Measurements from ENCODE around the gene ALKBH2. TPM values are rescaled to one million over a fixed set of nuclear protein-coding genes. Genes with fewer than 3 reads are reported as not detected.

Gene ALKBH2
- 10 to 100 TPM; 10.9 to 12.6 (median 11.9) TPM for total RNA-seq
- 16.3 TPM for total RNA-seq (2013)

GRCh38 chr12:109093022-109093918, at the start of gene ALKBH2:
Gene ALKBH2 (minus strand): TSS chr12:109093472. CDS start chr12:109092786, 686 bp downstream.
- no peaks in the 10 kb centered on the region for H3K27me3 Mint-ChIP-seq (ENCODE audit: low read depth in 2 of 2)
- peak within 1 kb of the TSS; percentile 58 for H3K4me3 ChIP-seq (ENCODE audit: low read length)
- peak within 1 kb of the TSS; percentile 90 to 93 for H3K27ac Mint-ChIP-seq
- H3K27ac ChIP-seq (ENCODE audit: low read length): peak within 1 kb of the TSS; percentile 63
- TF ChIP-seq, protein P1, sequence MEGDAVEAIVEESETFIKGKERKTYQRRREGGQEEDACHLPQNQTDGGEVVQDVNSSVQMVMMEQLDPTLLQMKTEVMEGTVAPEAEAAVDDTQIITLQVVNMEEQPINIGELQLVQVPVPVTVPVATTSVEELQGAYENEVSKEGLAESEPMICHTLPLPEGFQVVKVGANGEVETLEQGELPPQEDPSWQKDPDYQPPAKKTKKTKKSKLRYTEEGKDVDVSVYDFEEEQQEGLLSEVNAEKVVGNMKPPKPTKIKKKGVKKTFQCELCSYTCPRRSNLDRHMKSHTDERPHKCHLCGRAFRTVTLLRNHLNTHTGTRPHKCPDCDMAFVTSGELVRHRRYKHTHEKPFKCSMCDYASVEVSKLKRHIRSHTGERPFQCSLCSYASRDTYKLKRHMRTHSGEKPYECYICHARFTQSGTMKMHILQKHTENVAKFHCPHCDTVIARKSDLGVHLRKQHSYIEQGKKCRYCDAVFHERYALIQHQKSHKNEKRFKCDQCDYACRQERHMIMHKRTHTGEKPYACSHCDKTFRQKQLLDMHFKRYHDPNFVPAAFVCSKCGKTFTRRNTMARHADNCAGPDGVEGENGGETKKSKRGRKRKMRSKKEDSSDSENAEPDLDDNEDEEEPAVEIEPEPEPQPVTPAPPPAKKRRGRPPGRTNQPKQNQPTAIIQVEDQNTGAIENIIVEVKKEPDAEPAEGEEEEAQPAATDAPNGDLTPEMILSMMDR (IDR thresholded peaks at IDR 0.05): peak; percentile 93
- no peaks in the 10 kb centered on the region for H3K9me3 Mint-ChIP-seq
- ATAC-seq (peak; percentile 82 to 92 (median 82)), DNase-seq (peak; percentile 96 to 98)
- intact Hi-C loops (cut with micrococcal nuclease): loop anchor here (1.0 to 10.0 kb wide), 7 partner anchors 40 to 530 kb away; partner anchors contain the start of gene CORO1C
- H3K36me3 Mint-ChIP-seq: no peaks in the 10 kb centered on the region
- H3K4me1 ChIP-seq (ENCODE audit: control insufficient read depth, insufficient read depth, low read length): peaks cover 30% of the 10 kb centered on the region
- no peaks in the 10 kb centered on the region for H3K9me3 ChIP-seq (ENCODE audit: control insufficient read depth, insufficient read depth, low read length)
- H3K36me3 ChIP-seq (ENCODE audit: control insufficient read depth, insufficient read depth, low read length): peaks cover 10% of the 10 kb centered on the region
- peak within 1 kb of the TSS; percentile 86 for H3K4me3 Mint-ChIP-seq
- 4% methylated on average over 44 of the region's 45 CpGs for WGBS (ENCODE audit: insufficient coverage)
- H3K27me3 ChIP-seq (ENCODE audit: control insufficient read depth, insufficient read depth, low read length): no peaks in the 10 kb centered on the region
- peaks cover 26 to 33% of the 10 kb centered on the region in 2 donors for H3K4me1 Mint-ChIP-seq

DNA sequence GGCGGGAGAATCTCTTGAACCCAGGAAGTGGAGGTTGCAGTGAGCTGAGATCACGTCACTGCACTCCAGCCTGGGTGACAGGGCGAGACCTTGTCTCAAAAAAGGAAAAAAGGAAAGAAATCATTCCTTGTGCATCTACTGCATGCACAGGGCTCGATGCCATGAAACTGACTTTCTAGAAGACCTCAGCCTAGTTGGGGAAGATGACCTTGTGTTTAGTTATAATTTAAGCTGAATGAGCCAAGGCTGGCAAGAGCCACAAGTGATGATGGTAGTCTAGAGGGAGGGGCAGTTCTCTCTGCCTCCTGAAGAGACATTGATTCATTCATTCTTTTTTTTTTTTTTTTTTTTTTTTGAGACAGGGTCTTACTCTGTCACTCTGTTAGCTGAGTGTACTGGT, 47.3 kb upstream of the ALKBH2 start:
- Histone ChIP-seq H3K4me3 (ENCODE audit: low read length) (no peak overlapping the region), H3K27me3 (ENCODE audit: control insufficient read depth, insufficient read depth, low read length) (no peaks in the 10 kb centered on the region), H3K36me3 (ENCODE audit: control insufficient read depth, insufficient read depth, low read length) (no peaks in the 10 kb centered on the region), H3K9me3 (ENCODE audit: control insufficient read depth, insufficient read depth, low read length) (no peaks in the 10 kb centered on the region), H3K4me1 (ENCODE audit: control insufficient read depth, insufficient read depth, low read length) (no peaks in the 10 kb centered on the region), H3K27ac (ENCODE audit: low read length) (no peak overlapping the region)
- Mint-ChIP-seq H3K9me3 (no peaks in the 10 kb centered on the region), H3K27me3 (ENCODE audit: low read depth in 2 of 2) (peaks cover 0 to 3% of the 10 kb centered on the region in 2 donors), H3K36me3 (no peaks in the 10 kb centered on the region), H3K4me3 (no peak overlapping the region), H3K4me1 (no peaks in the 10 kb centered on the region), H3K27ac (no peak overlapping the region)
- TF ChIP-seq, protein P1 (IDR thresholded peaks at IDR 0.05): no peak
- 92% methylated on average over 4 of the region's 4 CpGs for WGBS (ENCODE audit: insufficient coverage)
- intact Hi-C loops (cut with micrococcal nuclease): no loop called here
- ATAC-seq: no peak
- DNase-seq: no peak

GRCh38 chr12:109139791-109140190, 46.5 kb upstream of the ALKBH2 start:
- no peak overlapping the region for H3K27ac ChIP-seq (ENCODE audit: low read length)
- H3K27me3 Mint-ChIP-seq (ENCODE audit: low read depth in 2 of 2): peaks cover 0 to 3% of the 10 kb centered on the region in 2 donors

More at GRCh38 chr12:109139791-109140190, 46.5 kb upstream of the ALKBH2 start:
- no peaks in the 10 kb centered on the region for H3K36me3 ChIP-seq (ENCODE audit: control insufficient read depth, insufficient read depth, low read length)
- H3K4me3 Mint-ChIP-seq: no peak overlapping the region
- H3K9me3 Mint-ChIP-seq: no peaks in the 10 kb centered on the region
- intact Hi-C loops (cut with micrococcal nuclease): no loop called here
- H3K27me3 ChIP-seq (ENCODE audit: control insufficient read depth, insufficient read depth, low read length): no peaks in the 10 kb centered on the region
- no peaks in the 10 kb centered on the region for H3K4me1 ChIP-seq (ENCODE audit: control insufficient read depth, insufficient read depth, low read length)
- 85% methylated on average over 7 of the region's 7 CpGs for WGBS (ENCODE audit: insufficient coverage)
- no peaks in the 10 kb centered on the region for H3K36me3 Mint-ChIP-seq
- no peak overlapping the region for H3K4me3 ChIP-seq (ENCODE audit: low read length)
- H3K27ac Mint-ChIP-seq: no peak overlapping the region
- H3K9me3 ChIP-seq (ENCODE audit: control insufficient read depth, insufficient read depth, low read length): no peaks in the 10 kb centered on the region
- TF ChIP-seq, protein P1 (IDR thresholded peaks at IDR 0.05): no peak
- DNase-seq: no peak
- no peaks in the 10 kb centered on the region for H3K4me1 Mint-ChIP-seq
- no peak for ATAC-seq

Measured in natural killer cell (primary cell).